ENCODE results near the gene FBXO24. TPM values are rescaled to one million over a fixed set of nuclear protein-coding genes. Genes with fewer than 3 reads are reported as not detected.
"Not testable (repeated sequence)": the region's sequence is repeated elsewhere in the genome, so short reads cannot be mapped to it uniquely, and the experiment has no call there.

FBXO24 gene
- total RNA-seq, 1 donor from 2014 or later = 1.2 TPM

DNA sequence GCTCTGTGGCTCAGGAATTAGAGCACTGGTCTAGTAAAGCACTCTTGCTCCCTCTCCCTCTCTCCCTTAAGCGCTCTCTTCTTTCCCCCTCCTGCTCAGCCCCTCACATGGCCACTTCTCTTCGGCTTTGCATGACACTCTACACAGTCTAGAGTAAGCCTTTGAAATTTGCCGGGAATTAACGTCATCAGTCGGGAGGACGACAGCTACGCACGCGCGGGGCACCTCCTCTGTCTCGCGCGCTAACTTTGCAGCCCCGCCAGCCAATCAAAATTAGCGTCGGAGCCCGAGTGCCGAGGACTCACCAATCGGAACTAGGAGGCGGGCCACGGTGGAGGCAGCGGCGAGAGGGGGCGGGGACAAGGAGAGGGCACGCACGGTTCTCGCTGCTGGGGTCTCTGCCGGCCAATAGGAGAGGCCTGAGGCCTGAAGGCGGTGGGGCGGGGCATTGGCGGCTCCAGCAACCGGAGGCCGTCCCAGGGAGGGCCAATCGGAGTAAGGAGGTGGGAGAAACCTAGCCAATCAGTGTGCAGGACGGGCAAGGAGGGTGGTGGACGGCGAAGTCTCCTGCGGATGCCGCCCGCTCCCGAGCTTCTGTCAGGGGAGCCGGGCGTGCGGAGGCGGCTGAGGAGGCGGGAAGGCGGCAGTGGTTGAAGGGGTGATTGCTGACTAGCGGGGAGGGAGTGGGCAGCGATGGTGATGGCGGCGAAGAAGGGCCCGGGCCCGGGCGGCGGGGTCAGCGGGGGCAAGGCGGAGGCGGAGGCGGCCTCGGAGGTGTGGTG is 47.3 kb upstream of the FBXO24 start, which contains the start of gene AGFG2:
AGFG2 (plus strand) TSS at position 550 of the 782 bp plus-strand sequence; CDS start at position 694, 144 bp downstream.
- Mint-ChIP-seq H3K4me3 (peak within 1 kb of the TSS; percentile 95), H3K36me3 (no peaks in the 10 kb centered on the region), H3K4me1 (peaks cover 32% of the 10 kb centered on the region), H3K27ac (peak within 1 kb of the TSS; percentile 31), H3K9me3 (no peaks in the 10 kb centered on the region), H3K27me3 (ENCODE audit: insufficient read depth, low read depth) (peaks cover 3% of the 10 kb centered on the region)
- H3K79me2 ChIP-seq (ENCODE audit: low read depth) = peaks cover 13% of the 10 kb centered on the region
- peak within 1 kb of the TSS; percentile 98 for H3K4me2 ChIP-seq
- no peaks in the 10 kb centered on the region for H3K36me3 ChIP-seq
- H3K4me1 ChIP-seq = peaks cover 5% of the 10 kb centered on the region
- H3K9me3 ChIP-seq (ENCODE audit: low read depth) = no peaks in the 10 kb centered on the region
- H3K27ac ChIP-seq = no peak within 1 kb of the TSS
- peak within 1 kb of the TSS; percentile 64 for H3K4me3 ChIP-seq
- H3K27me3 ChIP-seq = peaks cover 10% of the 10 kb centered on the region
- H2AFZ ChIP-seq (replicated peaks) = peak within 1 kb of the TSS; percentile 69
- no peak within 1 kb of the TSS for H3K9ac ChIP-seq
- peak; percentile 100 for DNase-seq (ENCODE audit: low spot score)
- H4K20me1 ChIP-seq (ENCODE audit: low read depth) = peaks cover 13% of the 10 kb centered on the region
- TF ChIP-seq, protein P1, sequence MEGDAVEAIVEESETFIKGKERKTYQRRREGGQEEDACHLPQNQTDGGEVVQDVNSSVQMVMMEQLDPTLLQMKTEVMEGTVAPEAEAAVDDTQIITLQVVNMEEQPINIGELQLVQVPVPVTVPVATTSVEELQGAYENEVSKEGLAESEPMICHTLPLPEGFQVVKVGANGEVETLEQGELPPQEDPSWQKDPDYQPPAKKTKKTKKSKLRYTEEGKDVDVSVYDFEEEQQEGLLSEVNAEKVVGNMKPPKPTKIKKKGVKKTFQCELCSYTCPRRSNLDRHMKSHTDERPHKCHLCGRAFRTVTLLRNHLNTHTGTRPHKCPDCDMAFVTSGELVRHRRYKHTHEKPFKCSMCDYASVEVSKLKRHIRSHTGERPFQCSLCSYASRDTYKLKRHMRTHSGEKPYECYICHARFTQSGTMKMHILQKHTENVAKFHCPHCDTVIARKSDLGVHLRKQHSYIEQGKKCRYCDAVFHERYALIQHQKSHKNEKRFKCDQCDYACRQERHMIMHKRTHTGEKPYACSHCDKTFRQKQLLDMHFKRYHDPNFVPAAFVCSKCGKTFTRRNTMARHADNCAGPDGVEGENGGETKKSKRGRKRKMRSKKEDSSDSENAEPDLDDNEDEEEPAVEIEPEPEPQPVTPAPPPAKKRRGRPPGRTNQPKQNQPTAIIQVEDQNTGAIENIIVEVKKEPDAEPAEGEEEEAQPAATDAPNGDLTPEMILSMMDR (IDR thresholded peaks at IDR 0.05) = no peak
- TF ChIP-seq EZH2 (IDR thresholded peaks at IDR 0.05) (no peak), EZH2phosphoT487 (IDR thresholded peaks at IDR 0.05) (no peak)
- peaks cover 8% of the 10 kb centered on the region for H3F3A ChIP-seq (ENCODE audit: low read depth)

DNA sequence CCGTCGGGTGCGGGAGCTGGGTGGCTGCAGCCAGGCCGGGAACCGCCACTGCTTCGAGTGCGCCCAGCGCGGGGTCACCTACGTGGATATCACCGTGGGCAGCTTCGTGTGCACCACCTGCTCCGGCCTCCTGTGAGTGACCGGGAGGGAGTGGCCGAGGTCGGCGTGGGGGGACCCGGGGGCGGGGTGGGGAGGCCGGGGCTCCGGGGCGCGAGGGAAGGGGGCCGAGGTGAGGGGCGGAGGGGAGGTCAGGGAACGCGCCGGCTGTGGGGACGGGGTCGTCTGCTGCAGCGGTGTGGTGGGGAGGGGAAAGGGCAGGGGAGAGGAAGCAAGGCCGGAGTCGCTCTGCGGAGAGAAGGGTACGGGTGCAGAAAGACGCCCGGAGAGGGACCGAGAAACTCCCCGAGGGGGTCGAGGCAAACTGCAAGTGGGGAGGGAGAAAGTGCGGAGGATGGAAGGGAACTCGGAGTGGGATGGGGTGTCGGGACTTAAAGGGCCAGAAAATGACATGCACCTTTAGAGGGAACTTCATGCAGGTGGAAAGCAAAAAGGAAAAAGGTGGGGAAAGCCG is 46.6 kb upstream of the FBXO24 start:
- H3K27me3 ChIP-seq = peaks cover 10% of the 10 kb centered on the region
- peak overlapping the region; percentile 95 for H3K4me3 Mint-ChIP-seq
- H3F3A ChIP-seq (ENCODE audit: low read depth) = peaks cover 8% of the 10 kb centered on the region
- H3K79me2 ChIP-seq (ENCODE audit: low read depth) = peaks cover 13% of the 10 kb centered on the region
- H3K4me1 Mint-ChIP-seq = peaks cover 34% of the 10 kb centered on the region
- peak overlapping the region; percentile 98 for H3K4me2 ChIP-seq
- no peaks in the 10 kb centered on the region for H3K9me3 Mint-ChIP-seq
- peak overlapping the region; percentile 64 for H3K4me3 ChIP-seq
- peak; percentile 51 for DNase-seq (ENCODE audit: low spot score)
- no peak overlapping the region for H3K9ac ChIP-seq
- no peak overlapping the region for H3K27ac ChIP-seq
- H4K20me1 ChIP-seq (ENCODE audit: low read depth) = peaks cover 13% of the 10 kb centered on the region
- no peaks in the 10 kb centered on the region for H3K9me3 ChIP-seq (ENCODE audit: low read depth)
- TF ChIP-seq EZH2 (IDR thresholded peaks at IDR 0.05) = no peak
- TF ChIP-seq, protein P1 (IDR thresholded peaks at IDR 0.05) = no peak
- TF ChIP-seq EZH2phosphoT487 (IDR thresholded peaks at IDR 0.05) = no peak
- no peaks in the 10 kb centered on the region for H3K36me3 Mint-ChIP-seq
- H3K4me1 ChIP-seq = peaks cover 5% of the 10 kb centered on the region
- H3K27ac Mint-ChIP-seq = no peak overlapping the region
- peak overlapping the region; percentile 69 for H2AFZ ChIP-seq (replicated peaks)
- H3K27me3 Mint-ChIP-seq (ENCODE audit: insufficient read depth, low read depth) = peaks cover 3% of the 10 kb centered on the region
- no peaks in the 10 kb centered on the region for H3K36me3 ChIP-seq

DNA sequence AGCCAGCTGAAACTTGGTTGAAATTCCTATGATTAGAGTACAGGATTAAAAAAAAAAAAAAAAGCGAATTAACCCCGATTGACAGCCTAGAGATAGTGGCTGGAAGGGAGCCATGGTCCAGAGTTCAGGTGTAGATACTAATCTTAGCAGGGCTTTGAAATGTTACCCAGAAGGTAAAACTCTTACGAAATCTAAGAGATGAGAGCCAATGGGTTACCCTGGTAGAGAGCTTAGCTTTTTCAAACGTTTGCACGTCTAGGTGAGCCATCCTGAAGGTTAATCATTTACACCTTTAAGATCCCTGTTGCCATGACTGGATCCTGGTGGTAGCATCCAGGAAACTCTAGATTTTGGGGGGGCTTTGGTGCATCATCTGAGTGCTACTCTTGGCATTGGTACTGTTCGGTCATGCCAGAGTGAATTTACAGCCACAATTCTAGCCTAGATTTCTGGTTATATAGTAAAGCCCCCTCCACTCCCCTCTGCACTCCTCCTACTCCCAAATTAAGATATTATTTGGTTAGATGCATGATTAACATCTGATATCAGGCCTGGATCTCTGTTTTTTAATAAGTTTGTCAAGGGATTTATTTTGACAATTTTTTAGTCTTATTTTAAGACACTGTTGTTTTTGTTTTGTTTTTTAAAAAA is 45.9 kb upstream of the FBXO24 start:
- Histone ChIP-seq H3K79me2 (ENCODE audit: low read depth) (peaks cover 13% of the 10 kb centered on the region), H3K36me3 (no peaks in the 10 kb centered on the region), H4K20me1 (ENCODE audit: low read depth) (peaks cover 15% of the 10 kb centered on the region), H3K4me1 (peaks cover 5% of the 10 kb centered on the region), H3K27me3 (peaks cover 10% of the 10 kb centered on the region), H3K9ac (no peak overlapping the region), H2AFZ (replicated peaks) (no peak overlapping the region), H3K4me2 (peak overlapping the region; percentile 98), H3K4me3 (peak overlapping the region; percentile 64), H3F3A (ENCODE audit: low read depth) (peaks cover 8% of the 10 kb centered on the region), H3K9me3 (ENCODE audit: low read depth) (no peaks in the 10 kb centered on the region), H3K27ac (no peak overlapping the region)
- Mint-ChIP-seq H3K27me3 (ENCODE audit: insufficient read depth, low read depth) (peaks cover 3% of the 10 kb centered on the region), H3K4me3 (peak overlapping the region; percentile 95), H3K9me3 (no peaks in the 10 kb centered on the region), H3K36me3 (no peaks in the 10 kb centered on the region), H3K4me1 (peaks cover 40% of the 10 kb centered on the region), H3K27ac (no peak overlapping the region)
- TF ChIP-seq, protein P1 (IDR thresholded peaks at IDR 0.05) = no peak
- TF ChIP-seq EZH2 (IDR thresholded peaks at IDR 0.05) (no peak), EZH2phosphoT487 (IDR thresholded peaks at IDR 0.05) (no peak)
- DNase-seq (ENCODE audit: low spot score) = no peak

DNA sequence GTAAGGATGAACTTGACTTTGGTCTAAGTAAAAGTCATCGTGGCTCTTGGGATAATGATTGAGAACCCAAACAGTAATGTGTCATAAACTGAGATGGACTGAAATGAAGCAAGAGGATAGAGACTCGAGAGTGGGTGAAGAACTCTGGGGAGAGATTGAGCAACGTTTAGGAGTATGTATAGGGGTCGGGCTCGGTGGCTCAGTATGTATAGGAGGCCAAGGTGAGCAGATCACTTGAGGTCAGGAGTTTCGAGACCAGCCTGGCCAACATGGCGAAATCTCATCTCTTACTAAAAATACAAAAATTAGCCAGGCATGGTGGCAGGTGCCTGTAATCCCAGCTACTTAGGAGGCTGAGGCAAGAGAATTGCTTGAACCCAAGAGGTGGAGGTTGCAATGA is 44.8 kb upstream of the FBXO24 start:
- Mint-ChIP-seq H3K4me1 (peaks cover 52% of the 10 kb centered on the region), H3K4me3 (peak overlapping the region; percentile 47)
- H3K4me2 ChIP-seq; H3K9ac ChIP-seq; H3K27ac Mint-ChIP-seq; H3K9me3 ChIP-seq (ENCODE audit: low read depth); H2AFZ ChIP-seq (replicated peaks); H3K27ac ChIP-seq; H3K9me3 Mint-ChIP-seq; H3F3A ChIP-seq (ENCODE audit: low read depth); H3K27me3 Mint-ChIP-seq (ENCODE audit: insufficient read depth, low read depth); DNase-seq (ENCODE audit: low spot score); H3K36me3 ChIP-seq; H3K4me3 ChIP-seq; H3K36me3 Mint-ChIP-seq: not testable (repeated sequence)
- Histone ChIP-seq H3K79me2 (ENCODE audit: low read depth) (peaks cover 13% of the 10 kb centered on the region), H3K4me1 (peaks cover 15% of the 10 kb centered on the region), H3K27me3 (peaks cover 10% of the 10 kb centered on the region), H4K20me1 (ENCODE audit: low read depth) (peaks cover 18% of the 10 kb centered on the region)
